Superior temporal gyrus (tissue), 1 donor: ENCODE measurements around the gene CES5A.
"Not testable (repeated sequence)": the region's sequence is repeated elsewhere in the genome, so short reads cannot be mapped to it uniquely, and the experiment has no call there.

Source experiments
- DNase-seq: peaks from one replicate; pipeline ENCODE4 v3.0.0-alpha.2; 2016; ENCODE audit errors: extremely low spot score

CES5A gene

DNA sequence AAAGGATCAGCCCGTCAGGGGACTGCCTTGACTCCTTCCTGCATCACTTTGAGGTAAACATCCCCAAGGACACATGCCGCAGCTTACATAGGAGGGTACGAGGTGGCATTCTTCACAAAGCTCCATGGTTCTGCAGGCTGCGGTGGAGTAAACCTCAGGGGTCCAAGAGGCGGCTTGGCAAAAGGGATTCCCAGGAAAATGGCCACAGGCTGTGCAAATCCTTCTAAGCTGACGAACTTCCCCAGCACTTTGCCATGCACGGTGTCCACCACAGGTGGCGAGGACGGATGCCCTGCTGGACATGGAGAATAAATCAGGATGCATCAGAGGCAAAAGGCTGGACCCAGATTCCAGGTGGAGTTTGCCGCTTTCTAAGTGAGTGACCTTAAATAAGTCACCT, 46.5 kb downstream of the CES5A start:
- no peak for DNase-seq

DNA sequence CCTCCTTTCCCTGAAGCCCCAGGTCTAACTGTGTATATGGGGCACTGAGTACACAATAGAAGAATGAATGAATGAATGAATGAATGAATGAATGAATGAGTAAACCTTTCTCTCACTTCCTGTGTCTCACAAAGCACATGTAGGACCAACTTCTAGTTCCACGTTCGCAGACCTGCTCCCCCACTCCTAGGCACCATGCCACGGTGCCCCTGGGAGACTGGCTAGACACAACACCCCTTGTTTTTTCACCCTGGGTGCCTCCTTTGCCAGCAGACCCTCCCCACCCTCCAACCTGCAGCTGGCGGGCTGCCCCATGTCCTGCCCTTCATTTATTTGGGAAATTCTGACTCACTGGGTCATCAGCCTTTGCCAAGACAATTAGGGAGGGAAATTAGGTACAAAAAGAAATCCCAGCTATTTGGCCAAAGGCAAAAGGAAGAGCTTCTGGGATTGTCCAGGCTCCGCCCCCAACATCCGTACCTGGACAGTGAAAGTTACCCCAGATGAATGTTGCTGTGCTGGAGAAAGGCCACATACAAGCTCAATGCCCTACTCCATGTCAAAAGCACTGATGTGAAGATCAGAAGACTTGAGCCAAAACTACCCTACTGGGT, 50.0 kb downstream of the CES5A start:
- DNase-seq: no peak

DNA sequence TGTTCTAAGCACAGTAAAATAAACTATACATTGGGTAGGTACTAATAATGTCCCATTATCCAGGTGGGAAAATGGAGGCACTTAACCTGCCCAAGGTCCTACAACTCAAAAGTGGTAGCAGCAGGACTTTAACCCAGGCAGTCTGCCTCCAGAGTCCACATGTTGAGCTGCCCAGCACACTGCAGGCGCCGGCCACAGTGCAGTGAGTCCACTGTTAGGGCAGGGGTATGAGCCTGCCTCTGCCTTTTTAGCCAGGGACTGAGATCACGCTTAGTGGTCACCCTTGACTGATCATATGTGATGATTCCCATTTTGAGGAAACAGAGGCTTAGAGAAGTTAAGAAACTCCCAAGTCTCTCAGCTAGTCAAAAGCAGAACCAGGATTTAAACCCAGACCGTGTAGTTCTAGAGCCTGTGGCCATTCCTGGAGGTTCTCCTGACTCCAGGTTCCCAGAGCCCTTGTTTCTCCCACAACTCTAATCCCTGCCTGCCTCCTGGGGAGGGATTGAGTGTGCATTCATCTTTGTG, 50.6 kb downstream of the CES5A start:
- no peak for DNase-seq

DNA sequence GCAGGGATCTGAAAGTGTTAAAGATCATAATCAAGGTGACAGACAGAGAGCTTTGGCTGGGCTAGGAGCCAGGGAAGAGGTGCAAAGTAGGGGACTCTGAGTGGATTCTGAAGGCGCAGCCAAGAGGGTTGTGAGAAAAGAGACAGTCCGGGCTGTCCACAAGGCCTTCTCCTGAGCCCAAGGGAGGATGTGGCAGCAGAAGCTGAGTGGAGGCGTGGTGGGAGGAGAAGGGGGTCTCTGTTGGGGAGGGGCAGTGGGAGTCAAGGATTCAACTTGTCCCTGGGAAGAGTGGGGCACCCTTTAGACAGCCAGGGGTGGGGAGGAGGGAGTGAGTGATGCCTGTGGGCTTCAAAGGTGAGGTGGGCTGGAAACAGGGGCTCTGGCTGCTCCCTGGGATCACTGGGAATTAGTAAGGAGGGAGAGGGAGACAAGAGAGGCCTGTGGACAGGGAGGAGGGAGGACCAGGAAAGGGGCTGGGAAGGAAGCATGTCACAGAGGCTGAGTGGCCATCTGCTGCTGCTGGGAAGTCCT, 52.8 kb downstream of the CES5A start:
- DNase-seq: no peak

DNA sequence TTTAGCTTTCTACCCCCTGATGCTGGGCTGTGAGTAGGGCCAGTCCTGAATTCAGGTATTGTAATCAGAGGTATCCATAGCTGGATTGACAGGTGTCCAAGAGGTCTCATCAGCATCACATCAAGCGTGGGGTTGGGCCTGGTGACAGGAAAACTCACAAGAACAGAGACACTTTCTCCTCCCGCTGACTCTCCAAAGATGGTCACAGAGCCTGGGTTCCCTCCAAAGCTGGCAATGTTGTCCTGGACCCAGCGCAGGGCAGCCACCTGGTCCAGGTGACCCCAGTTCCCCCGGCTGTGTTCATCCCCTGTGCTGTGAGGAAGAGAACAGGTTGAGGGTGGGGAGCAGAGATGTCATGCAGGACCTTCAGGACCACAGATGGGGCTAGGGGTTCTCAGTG, 54.0 kb downstream of the CES5A start:
- no peak for DNase-seq

DNA sequence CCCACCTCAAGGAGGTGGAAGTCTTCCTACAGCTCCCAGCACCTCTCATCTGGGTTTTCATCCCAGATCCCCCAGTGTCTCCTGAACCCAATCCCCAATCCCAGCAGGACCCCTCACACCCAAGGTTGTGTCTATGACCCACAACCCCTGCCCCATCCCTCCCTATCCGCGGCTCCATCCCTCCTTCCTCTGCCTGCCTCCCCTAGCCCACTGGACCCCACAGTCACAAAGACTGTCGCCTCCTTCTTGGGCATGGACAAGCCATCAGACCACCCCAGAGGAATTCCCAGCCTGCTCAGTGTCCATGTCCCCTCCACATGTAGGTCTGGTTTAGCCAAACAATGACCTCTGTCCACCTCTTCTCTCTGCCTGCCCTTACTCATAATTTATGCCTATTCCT, 54.6 kb downstream of the CES5A start:
- no peak for DNase-seq

DNA sequence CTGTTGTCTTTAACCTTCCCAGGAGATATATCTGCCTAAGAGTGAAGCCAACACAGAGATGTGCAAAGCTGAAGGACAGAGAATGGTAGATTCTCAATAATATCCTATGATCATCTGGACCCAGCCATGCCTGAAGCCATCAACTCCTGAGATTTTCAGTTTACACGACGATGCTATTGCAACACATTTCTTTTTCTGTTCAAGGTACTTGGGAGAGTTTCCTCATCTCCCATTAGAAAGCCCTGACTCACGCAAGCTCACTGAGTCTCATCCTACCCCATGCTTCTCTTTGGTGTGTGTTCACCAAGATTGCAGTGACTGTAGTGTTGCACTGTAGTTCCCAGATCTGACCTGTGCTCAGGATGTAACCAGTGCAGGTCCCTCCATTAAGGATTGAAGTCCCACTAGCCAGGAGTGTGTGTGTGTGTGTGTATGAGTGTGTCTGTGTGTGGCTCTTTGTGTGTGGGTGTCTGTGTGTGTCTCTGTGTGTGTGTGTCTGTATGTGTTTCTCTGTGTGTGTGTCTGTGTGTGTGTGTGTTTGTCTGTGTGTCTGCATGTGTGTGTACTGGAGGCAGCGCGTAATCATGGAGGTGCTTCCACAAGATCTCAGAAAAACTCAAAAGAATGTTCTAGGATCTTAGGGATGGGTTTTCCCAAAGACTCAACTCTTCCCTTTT, 57.8 kb downstream of the CES5A start:
- no peak for DNase-seq

DNA sequence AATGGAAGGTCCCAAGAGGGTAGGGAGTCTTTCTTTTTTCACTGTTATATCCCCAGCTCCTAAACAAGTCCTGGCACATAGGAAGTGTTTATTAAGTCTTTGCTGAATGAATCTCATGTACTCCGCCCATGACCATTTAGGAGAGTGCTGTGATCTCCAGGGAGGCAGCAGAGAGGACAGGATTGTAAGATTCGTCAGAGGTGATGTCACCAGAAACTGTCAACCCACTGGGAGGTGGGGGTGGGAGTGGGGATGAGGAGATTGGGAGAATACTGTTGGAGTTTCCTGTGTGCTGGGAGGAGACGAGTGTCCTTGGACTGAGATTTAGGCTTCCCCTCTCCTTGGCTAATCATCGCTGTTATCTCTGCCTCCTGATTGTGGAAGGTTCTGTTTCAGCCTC, 59.0 kb downstream of the CES5A start:
- not testable (repeated sequence) for DNase-seq

DNA sequence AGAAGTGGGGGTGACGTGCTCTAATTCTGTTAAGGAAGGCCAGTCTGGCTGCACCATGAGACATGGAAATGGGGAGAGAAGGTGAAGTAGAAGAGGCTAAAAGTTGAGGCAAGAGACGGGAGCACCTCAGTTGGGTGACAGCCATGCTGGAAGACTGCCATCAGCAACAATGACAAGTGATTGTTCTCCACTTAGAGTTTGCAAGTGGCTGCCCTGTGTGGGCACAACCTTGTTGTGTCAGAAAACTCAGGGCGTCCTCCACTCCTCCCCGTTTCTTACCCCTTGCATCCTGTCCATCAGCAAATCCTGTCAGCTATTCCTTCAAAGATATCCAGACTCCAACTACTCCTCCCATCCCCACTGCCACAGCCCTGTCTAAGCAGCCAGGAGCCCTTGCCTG, 59.9 kb downstream of the CES5A start:
- DNase-seq: no peak

DNA sequence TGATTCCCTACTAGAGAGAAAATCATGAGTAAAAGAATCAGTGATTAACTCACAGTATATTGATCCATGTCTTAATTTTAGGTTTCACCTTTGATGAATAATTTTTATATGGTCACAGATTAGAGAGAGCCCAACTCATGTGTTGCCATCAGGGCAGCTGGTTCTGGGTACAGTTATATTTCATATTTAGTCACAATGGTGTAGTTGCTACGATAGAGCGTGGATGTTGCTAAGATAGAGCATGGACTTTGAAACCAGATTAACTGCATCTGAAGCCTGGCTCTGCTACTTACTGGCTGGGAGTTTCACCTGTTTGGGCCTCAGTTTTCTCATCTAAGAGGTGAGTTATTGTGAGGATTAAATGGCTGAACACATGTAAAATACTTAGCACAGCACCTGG, 61.0 kb downstream of the CES5A start:
- DNase-seq: not testable (repeated sequence)

DNA sequence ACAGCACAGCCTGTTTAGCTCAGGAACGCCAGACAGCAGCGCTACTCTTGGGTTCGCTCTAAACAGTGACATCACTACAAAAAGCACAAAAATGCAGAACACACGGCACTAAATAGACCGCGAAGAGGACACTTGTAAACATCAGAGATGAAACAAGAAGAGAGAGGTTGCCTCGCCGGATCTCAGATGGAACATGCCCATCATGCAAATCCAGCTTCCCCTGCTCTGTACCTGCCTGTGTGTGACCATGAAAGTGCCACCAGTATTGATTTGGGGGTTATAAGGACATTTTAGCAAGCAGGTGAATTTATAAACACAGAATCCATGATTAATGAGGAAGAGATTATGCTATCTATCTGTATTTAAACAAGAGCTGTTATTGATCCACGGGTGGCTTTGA, 61.4 kb downstream of the CES5A start:
- DNase-seq: not testable (repeated sequence)

DNA sequence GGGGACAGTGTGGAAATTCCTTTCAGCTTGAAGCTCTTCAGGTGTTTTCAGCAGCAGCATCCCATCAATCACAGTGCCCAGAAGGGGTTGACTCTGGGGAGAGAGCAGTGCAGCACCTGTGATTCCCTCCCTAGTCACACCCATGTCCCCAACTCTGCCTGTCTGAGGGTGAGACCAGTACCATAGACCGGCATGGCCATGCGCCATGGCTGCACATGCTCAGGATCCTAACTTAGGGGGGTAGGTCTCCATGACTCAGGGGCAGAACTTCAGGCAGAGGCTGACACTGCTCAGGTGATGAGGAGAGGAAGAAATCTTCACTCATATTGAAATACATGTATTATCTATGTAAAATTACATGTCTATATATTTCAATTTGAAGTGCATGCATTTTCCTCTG, 62.2 kb downstream of the CES5A start:
- no peak for DNase-seq

DNA sequence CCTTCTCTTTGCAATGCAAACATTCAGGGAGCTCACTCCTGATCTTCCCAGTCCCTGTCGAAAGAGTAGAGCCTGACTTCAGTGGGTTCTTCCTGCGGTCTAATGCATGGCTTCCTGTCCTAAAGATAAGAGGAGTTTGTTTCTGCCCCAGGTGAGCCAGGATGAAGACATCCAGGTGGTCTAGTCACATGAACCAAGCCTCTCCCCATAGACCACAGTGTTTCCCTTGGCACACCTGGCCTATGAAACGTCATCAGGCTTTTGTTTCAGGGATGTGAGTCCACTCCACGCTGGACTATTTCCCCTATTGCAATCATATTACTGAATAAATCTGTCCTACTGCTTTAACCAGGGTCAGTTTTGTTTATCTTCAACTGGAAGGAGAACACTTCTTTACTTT, 63.4 kb downstream of the CES5A start:
- DNase-seq: no peak

DNA sequence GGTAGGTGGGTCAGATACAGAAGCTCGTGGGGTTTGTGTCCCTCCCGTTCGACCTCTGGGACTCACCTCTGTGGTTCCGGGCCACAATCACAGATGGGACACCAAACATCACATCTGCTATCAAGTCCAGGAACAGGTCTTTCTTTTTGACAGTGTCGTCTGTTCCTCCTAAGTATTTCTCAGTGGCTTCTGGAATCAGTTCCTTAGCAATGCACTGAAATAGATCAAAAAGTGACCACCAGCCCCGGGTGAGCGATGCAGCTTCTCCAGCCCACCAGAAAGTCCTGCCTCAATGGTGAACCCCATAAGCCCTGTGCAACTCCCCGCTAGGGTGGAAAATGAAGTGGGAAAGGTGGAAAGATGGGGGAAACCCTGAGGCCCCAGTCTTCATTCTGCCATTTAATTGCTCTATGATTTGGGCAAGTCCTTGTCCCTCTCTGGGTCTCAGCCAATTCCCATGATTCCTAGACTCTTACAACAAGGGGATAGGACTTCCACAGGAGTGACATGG, 64.7 kb downstream of the CES5A start:
- DNase-seq: no peak

DNA sequence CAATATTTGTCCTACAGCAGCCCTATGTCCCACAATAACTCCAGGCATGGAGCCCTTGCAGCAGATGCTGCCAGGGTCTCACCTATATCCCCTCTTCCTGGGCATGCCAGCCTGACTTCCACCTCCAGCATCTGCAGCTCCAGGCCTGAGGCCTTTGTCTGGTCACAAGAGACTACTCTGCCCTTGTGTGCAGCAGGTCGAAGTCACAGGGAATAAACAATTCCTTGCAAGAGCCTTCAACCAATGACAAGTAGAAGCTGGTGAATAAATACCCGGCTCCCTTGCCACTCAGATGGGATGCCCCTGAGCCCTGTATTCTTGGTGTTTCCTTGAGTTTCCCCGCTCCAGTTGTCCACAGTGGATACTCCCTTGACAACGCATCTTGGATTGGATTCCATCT, 65.3 kb downstream of the CES5A start:
- DNase-seq: no peak

DNA sequence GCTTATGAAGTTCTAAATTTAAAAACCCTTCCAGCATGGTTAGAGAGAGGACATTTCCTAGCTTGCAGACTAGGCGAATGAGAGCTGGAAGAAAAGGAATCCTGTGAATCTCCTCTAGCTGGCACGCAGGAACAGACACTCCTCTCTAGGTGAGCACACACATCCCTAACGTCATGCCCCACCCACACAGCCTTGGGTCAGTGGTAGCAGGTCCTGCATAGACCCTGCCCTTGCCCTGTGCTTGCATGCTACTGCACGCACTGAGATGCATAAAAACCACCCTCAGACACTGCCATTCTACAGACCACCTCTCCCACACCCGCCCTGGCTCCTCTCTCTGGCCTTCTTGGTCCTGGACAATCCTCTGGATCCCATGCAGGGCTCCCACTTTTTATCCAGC, 65.8 kb downstream of the CES5A start:
- no peak for DNase-seq

DNA sequence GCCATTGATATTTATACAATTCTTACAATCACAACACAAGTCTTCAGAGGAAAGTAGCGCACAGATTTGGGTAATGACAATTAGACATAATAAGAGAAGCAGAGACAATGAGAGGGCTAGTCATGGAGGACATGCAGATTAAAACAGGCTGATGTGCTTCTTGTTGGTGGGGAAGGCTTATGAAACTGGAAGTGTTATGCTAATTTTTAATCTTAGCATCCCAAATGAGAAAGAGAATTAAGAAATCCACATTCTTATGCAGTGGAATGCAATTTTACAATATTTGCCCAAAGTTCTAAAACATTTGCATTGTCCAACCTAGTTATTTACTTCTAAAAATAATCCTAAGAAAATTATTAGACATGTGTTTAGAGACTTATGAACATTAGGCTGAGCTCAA, 66.9 kb downstream of the CES5A start:
- DNase-seq: not testable (repeated sequence)

DNA sequence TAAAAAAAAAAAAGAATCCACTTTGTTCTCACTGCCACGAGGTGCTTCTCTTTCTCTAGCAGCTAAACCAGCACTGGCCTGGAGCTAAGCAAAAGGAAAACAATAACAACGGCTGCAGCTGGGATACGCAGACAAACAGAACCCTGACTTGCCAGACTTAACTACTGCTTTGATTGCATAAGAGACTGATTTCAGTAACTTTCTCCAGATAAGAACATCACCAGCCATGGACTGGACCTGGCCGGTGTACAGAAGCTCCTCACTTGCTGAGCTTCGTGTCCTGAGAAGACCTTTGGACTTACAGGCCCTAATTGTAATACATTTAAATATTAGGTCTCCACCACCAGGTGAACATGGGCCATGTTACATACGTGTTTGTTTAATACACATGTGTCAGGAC, 70.1 kb downstream of the CES5A start:
- DNase-seq: not testable (repeated sequence)

DNA sequence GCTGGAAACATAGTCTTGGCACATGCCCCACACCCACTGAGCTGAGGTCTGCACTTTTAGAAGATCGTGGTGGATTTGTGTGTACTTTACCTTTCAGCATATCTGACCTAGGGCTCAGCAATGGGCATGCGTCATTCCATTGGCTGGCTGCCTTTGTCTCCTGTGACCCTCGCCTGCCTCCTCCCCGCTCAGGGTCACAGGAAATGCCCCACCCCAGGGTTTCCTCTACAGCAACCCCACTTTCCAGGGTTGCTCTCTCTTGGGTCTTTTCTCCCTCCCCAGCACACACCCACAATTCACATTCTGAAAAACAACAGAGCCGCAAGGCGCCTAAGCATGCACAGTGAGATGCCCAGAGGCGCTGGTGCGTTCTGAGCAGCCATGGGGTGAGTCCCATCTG, 71.5 kb downstream of the CES5A start:
- not testable (repeated sequence) for DNase-seq
